Measurements from ENCODE around the gene STK25.

- TF ChIP-seq CTCF (conservative IDR thresholded peaks at IDR 0.05; ENCODE audit: low read depth in 2 of 2) (no peak), EZH2 (IDR thresholded peaks at IDR 0.05; ENCODE audit: low read depth, unreplicated experiment) (no peak)
- TF ChIP-seq, protein P1, sequence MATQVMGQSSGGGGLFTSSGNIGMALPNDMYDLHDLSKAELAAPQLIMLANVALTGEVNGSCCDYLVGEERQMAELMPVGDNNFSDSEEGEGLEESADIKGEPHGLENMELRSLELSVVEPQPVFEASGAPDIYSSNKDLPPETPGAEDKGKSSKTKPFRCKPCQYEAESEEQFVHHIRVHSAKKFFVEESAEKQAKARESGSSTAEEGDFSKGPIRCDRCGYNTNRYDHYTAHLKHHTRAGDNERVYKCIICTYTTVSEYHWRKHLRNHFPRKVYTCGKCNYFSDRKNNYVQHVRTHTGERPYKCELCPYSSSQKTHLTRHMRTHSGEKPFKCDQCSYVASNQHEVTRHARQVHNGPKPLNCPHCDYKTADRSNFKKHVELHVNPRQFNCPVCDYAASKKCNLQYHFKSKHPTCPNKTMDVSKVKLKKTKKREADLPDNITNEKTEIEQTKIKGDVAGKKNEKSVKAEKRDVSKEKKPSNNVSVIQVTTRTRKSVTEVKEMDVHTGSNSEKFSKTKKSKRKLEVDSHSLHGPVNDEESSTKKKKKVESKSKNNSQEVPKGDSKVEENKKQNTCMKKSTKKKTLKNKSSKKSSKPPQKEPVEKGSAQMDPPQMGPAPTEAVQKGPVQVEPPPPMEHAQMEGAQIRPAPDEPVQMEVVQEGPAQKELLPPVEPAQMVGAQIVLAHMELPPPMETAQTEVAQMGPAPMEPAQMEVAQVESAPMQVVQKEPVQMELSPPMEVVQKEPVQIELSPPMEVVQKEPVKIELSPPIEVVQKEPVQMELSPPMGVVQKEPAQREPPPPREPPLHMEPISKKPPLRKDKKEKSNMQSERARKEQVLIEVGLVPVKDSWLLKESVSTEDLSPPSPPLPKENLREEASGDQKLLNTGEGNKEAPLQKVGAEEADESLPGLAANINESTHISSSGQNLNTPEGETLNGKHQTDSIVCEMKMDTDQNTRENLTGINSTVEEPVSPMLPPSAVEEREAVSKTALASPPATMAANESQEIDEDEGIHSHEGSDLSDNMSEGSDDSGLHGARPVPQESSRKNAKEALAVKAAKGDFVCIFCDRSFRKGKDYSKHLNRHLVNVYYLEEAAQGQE (IDR thresholded peaks at IDR 0.05; ENCODE audit: unreplicated experiment) = no peak
These were observed 33.9 kb upstream of the STK25 start for GRCh38 chr2:241542278-241542605.
